GM06990 (cell line): Measurements from ENCODE around the gene PRKRIP1.
A peak's percentile ranks its signal among the peaks of the same experiment; 100 is the strongest.
"Not testable (repeated sequence)": the region's sequence is repeated elsewhere in the genome, so short reads cannot be mapped to it uniquely, and the experiment has no call there.

Experiments used
- DNase-seq: peaks from one replicate; pipeline ENCODE4 v3.0.0-alpha.2; 2011; ENCODE audit not compliant: insufficient read length; ENCODE audit errors: extremely low read depth
- H3K27me3 ChIP-seq: replicated peaks from 2 replicates; pipeline ENCODE4 v1.6.0; 2011; ENCODE audit warnings: low read length; ENCODE audit not compliant: control insufficient read depth, insufficient read depth
- H3K36me3 ChIP-seq: 2 replicates; pipeline ENCODE4 v1.5.1; 2011; ENCODE audit warnings: low read length; ENCODE audit not compliant: control insufficient read depth, insufficient read depth
- H3K4me3 ChIP-seq: replicated peaks from 2 replicates; pipeline ENCODE4 v1.5.1; 2011; ENCODE audit warnings: low read depth, mild to moderate bottlenecking, control low read depth, low read length
- TF ChIP-seq, protein P1 (sequence below): IDR thresholded peaks from 2 replicates; pipeline ENCODE4 v1.5.1; 2011; ENCODE audit warnings: low read length, control low read depth, mild to moderate bottlenecking, inconsistent platforms; ENCODE audit not compliant: insufficient read depth, poor library complexity, severe bottlenecking

PRKRIP1 gene

DNA sequence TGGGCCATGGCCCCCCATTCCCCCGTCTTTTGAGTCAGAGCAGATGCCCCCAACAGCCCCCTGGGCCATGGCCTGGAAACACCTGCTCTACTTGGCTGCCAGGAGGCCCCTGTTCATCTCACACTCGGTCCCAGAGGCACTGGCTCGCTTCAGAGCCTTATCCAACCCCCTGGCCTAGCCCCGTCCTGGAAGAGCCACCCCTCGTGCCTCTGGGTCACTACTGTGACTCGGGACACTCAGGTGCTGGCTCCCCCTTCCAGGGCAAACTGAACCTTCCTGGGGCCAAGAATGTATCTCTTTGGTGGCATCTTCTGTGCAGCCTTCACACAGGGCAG is 75.6 kb downstream of the PRKRIP1 start:
- DNase-seq: peak; percentile 11
- H3K36me3 ChIP-seq: peaks cover 27% of the 10 kb centered on the region
- no peaks in the 10 kb centered on the region for H3K27me3 ChIP-seq
- no peak overlapping the region for H3K4me3 ChIP-seq
- TF ChIP-seq, protein P1, sequence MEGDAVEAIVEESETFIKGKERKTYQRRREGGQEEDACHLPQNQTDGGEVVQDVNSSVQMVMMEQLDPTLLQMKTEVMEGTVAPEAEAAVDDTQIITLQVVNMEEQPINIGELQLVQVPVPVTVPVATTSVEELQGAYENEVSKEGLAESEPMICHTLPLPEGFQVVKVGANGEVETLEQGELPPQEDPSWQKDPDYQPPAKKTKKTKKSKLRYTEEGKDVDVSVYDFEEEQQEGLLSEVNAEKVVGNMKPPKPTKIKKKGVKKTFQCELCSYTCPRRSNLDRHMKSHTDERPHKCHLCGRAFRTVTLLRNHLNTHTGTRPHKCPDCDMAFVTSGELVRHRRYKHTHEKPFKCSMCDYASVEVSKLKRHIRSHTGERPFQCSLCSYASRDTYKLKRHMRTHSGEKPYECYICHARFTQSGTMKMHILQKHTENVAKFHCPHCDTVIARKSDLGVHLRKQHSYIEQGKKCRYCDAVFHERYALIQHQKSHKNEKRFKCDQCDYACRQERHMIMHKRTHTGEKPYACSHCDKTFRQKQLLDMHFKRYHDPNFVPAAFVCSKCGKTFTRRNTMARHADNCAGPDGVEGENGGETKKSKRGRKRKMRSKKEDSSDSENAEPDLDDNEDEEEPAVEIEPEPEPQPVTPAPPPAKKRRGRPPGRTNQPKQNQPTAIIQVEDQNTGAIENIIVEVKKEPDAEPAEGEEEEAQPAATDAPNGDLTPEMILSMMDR: no peak

DNA sequence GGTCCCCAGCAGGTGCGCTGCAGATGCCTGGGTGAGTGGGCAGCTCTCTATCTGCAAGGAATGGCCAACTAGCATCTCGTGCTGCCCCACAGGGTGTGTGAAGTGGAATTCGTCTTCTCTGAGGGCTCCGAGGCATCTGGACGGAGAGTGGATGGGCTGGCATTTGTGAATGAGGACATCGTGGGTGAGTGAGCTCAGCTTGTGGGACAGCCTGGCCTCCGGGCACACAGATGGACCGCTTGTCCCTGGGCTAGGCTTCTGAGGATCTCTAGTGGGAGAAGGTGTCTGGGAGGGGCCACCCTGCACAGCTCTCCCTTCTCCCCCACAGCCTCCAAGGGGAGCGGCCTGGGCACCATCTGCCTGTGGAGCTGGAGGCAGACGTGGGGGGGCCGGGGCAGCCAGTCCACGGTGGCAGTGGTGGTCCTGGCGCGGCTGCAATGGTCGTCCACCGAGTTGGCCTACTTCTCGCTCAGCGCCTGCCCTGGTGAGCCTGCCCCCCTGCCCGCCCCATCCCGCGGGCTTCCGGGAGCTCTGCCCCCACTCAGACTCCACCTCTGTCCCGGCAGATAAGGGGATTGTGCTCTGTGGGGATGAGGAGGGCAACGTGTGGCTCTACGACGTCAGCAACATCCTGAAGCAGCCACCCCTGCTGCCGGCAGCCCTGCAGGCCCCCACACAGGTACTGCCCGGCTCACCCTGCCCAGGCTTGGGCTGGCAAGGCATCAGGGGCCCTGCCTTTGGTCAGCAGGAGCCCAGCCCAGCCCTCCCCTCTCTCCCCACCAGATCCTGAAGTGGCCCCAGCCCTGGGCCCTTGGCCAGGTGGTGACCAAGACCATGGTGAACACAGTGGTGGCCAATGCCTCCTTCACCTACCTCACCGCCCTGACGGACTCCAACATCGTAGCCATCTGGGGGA is 76.2 kb downstream of the PRKRIP1 start:
- TF ChIP-seq, protein P1: no peak
- DNase-seq: peak; percentile 9
- Histone ChIP-seq H3K4me3 (no peak overlapping the region), H3K36me3 (peaks cover 26% of the 10 kb centered on the region), H3K27me3 (no peaks in the 10 kb centered on the region)

DNA sequence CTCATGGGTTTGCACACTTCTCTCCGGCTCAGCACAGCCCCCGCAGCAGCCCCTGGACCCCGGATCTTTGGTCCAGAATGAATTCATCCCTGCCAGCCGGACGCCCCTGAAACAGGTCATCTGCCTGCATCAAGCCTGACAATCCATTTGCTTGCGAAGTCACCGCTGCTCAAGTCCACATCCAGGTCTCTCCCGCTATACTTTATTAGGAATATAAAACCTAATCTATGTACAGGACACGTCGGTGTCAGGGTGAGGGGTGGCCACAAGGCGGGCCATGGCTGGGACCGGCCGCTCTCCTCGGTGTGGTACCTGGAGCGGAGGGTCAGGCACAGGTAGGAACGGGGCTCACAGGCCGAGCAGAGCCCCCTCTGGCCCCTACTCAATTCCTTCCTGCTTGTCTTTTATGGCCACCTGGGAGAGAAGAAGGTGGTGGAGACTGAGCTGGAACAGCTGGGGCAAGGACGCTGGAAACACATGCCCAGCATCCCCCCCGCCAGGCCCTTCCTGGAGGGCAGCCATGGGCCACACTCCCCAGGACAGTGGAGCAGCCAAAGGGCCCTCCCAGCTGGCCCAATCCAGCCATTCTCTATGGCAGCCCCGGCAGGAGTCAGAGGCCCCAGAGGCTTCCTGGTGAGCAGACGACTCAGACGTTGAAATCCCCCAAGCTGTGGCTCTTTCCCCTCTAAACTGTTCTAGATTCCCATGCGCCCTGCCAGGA is 77.3 kb downstream of the PRKRIP1 start:
- Histone ChIP-seq H3K27me3 (no peaks in the 10 kb centered on the region), H3K4me3 (no peak overlapping the region), H3K36me3 (peaks cover 19% of the 10 kb centered on the region)
- TF ChIP-seq, protein P1: no peak
- DNase-seq: no peak

DNA sequence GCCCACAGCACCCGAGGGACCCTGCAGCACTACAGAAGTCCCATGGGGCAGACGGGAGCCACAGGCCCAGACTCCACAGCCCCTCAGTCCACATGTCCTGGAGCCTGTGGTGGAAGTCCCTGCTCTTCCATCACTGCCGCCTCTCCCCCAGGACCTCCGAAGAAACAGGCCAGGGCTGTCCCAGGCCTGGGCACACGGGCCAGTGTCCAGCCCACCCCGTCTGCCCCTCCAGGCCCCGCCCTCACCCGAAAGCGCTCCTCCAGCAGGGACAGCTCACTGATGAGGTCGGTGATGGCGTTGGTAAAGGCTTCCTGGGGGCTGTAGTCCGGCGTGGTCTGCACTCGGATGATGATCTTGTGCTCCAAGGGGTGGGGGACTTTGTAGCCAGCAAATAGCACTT is 78.0 kb downstream of the PRKRIP1 start:
- H3K4me3 ChIP-seq: not testable (repeated sequence)

DNA sequence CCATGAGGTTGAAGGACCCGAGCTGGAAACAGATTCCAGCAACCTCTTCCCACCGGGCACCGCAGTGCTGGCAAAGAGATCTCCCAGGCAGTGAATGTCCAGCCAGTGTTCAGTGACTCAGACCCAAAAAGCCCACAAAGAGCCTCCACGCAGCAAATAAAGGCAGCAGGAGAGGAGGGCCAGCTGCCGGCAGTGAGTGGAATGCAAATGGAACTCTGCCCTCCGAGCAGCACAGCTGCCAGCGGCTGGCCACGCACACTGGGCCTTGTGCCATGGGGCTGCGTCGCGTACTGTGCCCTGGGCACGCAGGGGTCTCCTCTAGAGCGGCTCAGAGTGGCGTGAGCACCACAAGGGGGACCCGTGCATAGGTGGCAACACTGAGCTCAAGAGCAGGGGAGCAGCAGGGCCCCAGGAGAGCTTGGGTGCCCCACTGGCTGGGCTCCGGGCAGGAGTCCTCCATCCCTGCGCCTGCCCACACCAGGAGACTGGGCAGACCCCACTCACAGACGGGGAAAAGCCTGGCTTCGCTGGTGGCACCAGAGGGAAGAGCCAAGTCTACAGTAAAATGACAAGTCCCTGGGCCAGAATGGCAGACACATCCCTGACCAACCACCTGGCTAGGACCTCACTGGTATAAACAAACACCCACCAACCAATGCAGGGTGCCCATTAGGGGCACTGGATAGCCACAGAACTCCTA is 78.7 kb downstream of the PRKRIP1 start:
- DNase-seq, H3K27me3 ChIP-seq, H3K4me3 ChIP-seq: not testable (repeated sequence)
- peaks cover 14% of the 10 kb centered on the region for H3K36me3 ChIP-seq

More for the DNA sequence above, 78.0 kb downstream of the PRKRIP1 start:
- not testable (repeated sequence) for DNase-seq, H3K27me3 ChIP-seq
- peaks cover 16% of the 10 kb centered on the region for H3K36me3 ChIP-seq
